Stimulated activated CD8-positive, alpha-beta memory T cell treated with anti-CD3 and anti-CD28 coated beads, Interleukin-4, amount 100 ng/mL, for 48 hours (primary cell): ENCODE results near the gene PDP2.

Experiments
- DNase-seq: peaks from one replicate; pipeline ENCODE4 v3.0.0-alpha.2; 2020

Gene PDP2

GRCh38 chr16:66880288-66881013 is at the start of gene PDP2:
PDP2 (plus strand) TSS chr16:66880515; CDS start chr16:66884285, 3,770 bp downstream.
- peak; percentile 96 for DNase-seq

GRCh38 chr16:66832190-66832589 is 48.1 kb upstream of the PDP2 start:
- DNase-seq, result no peak

GRCh38 chr16:66832661-66833305 is 47.5 kb upstream of the PDP2 start:
- DNase-seq, result no peak

GRCh38 chr16:66834746-66835145 is 45.6 kb upstream of the PDP2 start:
- no peak for DNase-seq

- no peak for DNase-seq
These were observed 39.4 kb upstream of the PDP2 start for GRCh38 chr16:66840883-66841282.

- no peak for DNase-seq
These were observed 38.9 kb upstream of the PDP2 start for GRCh38 chr16:66841366-66841765.

- no peak for DNase-seq
These were observed 37.5 kb upstream of the PDP2 start for GRCh38 chr16:66842765-66843164.

GRCh38 chr16:66843191-66843590 is 37.1 kb upstream of the PDP2 start:
- no peak for DNase-seq

- DNase-seq, result no peak
These were observed 36.3 kb upstream of the PDP2 start for GRCh38 chr16:66844009-66844341.

- DNase-seq, result no peak
These were observed 35.8 kb upstream of the PDP2 start, which contains the start of gene CA7 for GRCh38 chr16:66844342-66845079. CA7 (plus strand) TSS chr16:66844414; CDS start chr16:66844488, 74 bp downstream.

- DNase-seq, result no peak
These were observed 35.3 kb upstream of the PDP2 start for GRCh38 chr16:66845080-66845410.

GRCh38 chr16:66845791-66846221 is 34.5 kb upstream of the PDP2 start:
- no peak for DNase-seq

- DNase-seq, result no peak
These were observed 34.0 kb upstream of the PDP2 start for GRCh38 chr16:66846266-66846665.

GRCh38 chr16:66846831-66847230 is 33.5 kb upstream of the PDP2 start:
- DNase-seq, result no peak

GRCh38 chr16:66847533-66848067 is 32.7 kb upstream of the PDP2 start:
- DNase-seq, result no peak

GRCh38 chr16:66848172-66848571 is 32.1 kb upstream of the PDP2 start:
- DNase-seq, result no peak

GRCh38 chr16:66849021-66849420 is 31.3 kb upstream of the PDP2 start:
- no peak for DNase-seq

GRCh38 chr16:66849549-66849948 is 30.8 kb upstream of the PDP2 start:
- no peak for DNase-seq

GRCh38 chr16:66850115-66850815 is 30.1 kb upstream of the PDP2 start:
- no peak for DNase-seq

GRCh38 chr16:66851166-66851964 is 28.9 kb upstream of the PDP2 start:
- no peak for DNase-seq

- DNase-seq, result no peak
These were observed 26.8 kb upstream of the PDP2 start for GRCh38 chr16:66853261-66854139.
